ENCODE data around the gene SAP30L. TPM values are rescaled to one million over a fixed set of nuclear protein-coding genes. Genes with fewer than 3 reads are reported as not detected.

Gene SAP30L
- total and polyA plus RNA-seq, 8 donors: 31.1 to 55.7 (median 44.2) TPM

GRCh38 chr5:154456540-154456939 is 10.7 kb downstream of the SAP30L start:
- H3K27ac ChIP-seq: no peak overlapping the region
- peaks cover 0 to 82% of the 10 kb centered on the region in 2 donors for H3K36me3 ChIP-seq
- no peaks in the 10 kb centered on the region for H3K27me3 ChIP-seq
- ATAC-seq: no peak
- no peaks in the 10 kb centered on the region for H3K4me1 ChIP-seq
- TF ChIP-seq CTCF (IDR thresholded peaks at IDR 0.05): no peak
- H3K4me3 ChIP-seq: no peak overlapping the region
- intact Hi-C loops (cut with DNase I): no loop called here
- H3K9me3 ChIP-seq: no peaks in the 10 kb centered on the region
- DNase-seq: no peak

GRCh38 chr5:154459015-154459414 is 13.2 kb downstream of the SAP30L start:
- no peaks in the 10 kb centered on the region for H3K4me1 ChIP-seq
- no peak for TF ChIP-seq CTCF (IDR thresholded peaks at IDR 0.05)
- H3K27ac ChIP-seq: no peak overlapping the region
- no peaks in the 10 kb centered on the region for H3K27me3 ChIP-seq
- no peak for ATAC-seq
- intact Hi-C loops (cut with DNase I): no loop called here
- peaks cover 0 to 57% of the 10 kb centered on the region in 2 donors for H3K36me3 ChIP-seq
- no peaks in the 10 kb centered on the region for H3K9me3 ChIP-seq
- no peak overlapping the region for H3K4me3 ChIP-seq
- no peak for DNase-seq

- peaks cover 0 to 45% of the 10 kb centered on the region in 2 donors for H3K36me3 ChIP-seq
- no peak overlapping the region for H3K4me3 ChIP-seq
- TF ChIP-seq CTCF (IDR thresholded peaks at IDR 0.05): no peak
- no peak overlapping the region for H3K27ac ChIP-seq
- no peaks in the 10 kb centered on the region for H3K27me3 ChIP-seq
- intact Hi-C loops (cut with DNase I): no loop called here
- H3K9me3 ChIP-seq: no peaks in the 10 kb centered on the region
- DNase-seq: no peak
- no peaks in the 10 kb centered on the region for H3K4me1 ChIP-seq
- ATAC-seq: no peak
Observed at GRCh38 chr5:154460172-154460571, 14.4 kb downstream of the SAP30L start.

- H3K36me3 ChIP-seq: peaks cover 0 to 32% of the 10 kb centered on the region in 2 donors
- ATAC-seq (no peak), DNase-seq (no peak)
- no peak overlapping the region for H3K4me3 ChIP-seq
- no peaks in the 10 kb centered on the region for H3K9me3 ChIP-seq
- intact Hi-C loops (cut with DNase I): no loop called here
- TF ChIP-seq CTCF (IDR thresholded peaks at IDR 0.05): no peak
- peaks cover 0 to 1% of the 10 kb centered on the region in 2 donors for H3K27me3 ChIP-seq
- peaks cover 0 to 11% of the 10 kb centered on the region in 2 donors for H3K4me1 ChIP-seq
- no peak overlapping the region for H3K27ac ChIP-seq
Observed at GRCh38 chr5:154461531-154461930, 15.7 kb downstream of the SAP30L start.

- no peak overlapping the region for H3K4me3 ChIP-seq
- peaks cover 0 to 12% of the 10 kb centered on the region in 2 donors for H3K4me1 ChIP-seq
- intact Hi-C loops (cut with DNase I): no loop called here
- H3K27me3 ChIP-seq: peaks cover 5 to 18% of the 10 kb centered on the region in 2 donors
- no peak for DNase-seq
- H3K9me3 ChIP-seq: no peaks in the 10 kb centered on the region
- H3K27ac ChIP-seq: no peak overlapping the region
- TF ChIP-seq CTCF (IDR thresholded peaks at IDR 0.05): no peak
- peaks cover 0 to 3% of the 10 kb centered on the region in 2 donors for H3K36me3 ChIP-seq
- ATAC-seq: no peak
Observed at GRCh38 chr5:154464438-154464837, 18.6 kb downstream of the SAP30L start.

All from left lung (tissue), 10 donors.